ENCODE measurements around the gene TBC1D19.
"Not testable (repeated sequence)": the region's sequence is repeated elsewhere in the genome, so short reads cannot be mapped to it uniquely, and the experiment has no call there.

The TBC1D19 gene

DNA sequence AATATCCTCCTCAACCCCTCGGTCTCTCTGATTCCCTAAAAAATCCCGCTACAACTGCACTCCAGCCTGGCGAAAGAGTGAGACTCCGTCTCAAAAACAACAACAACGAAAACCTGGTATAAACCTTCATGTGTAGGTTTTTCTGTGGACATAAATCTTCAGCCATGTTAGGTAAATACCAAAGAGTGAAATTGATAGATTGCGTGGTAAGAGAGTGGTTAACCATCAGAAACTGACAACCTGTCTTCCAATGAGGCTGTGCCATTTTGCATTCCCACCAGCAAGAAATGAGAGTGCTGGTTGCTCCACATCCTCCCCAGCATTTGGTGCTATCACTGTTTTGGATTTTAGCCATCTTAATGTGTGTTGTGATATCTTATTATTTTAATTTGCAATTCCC, 10.9 kb downstream of the TBC1D19 start:
- in situ Hi-C loops (cut with MboI; ENCODE audit: low sequenced_read_pairs): no loop called here

DNA sequence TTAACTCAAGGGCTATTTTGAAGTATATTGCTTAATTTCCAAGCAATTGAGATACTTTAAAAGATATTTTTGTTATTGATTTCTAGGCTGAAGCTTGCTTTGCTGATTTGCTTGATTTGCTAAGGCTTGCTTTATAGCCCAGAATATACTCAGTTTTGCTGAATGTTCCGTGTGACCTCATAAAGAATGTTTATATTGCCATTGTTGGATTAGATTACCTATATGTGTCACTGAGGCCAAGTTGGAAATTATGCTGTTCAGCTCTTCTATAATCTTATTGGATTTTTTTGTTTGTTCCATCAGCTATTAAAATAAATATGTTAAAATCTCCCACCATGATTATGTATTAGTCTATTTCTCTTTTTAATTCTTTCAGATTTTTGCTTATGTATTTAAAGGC, 13.0 kb downstream of the TBC1D19 start:
- in situ Hi-C loops (cut with MboI; ENCODE audit: low sequenced_read_pairs): no loop called here

DNA sequence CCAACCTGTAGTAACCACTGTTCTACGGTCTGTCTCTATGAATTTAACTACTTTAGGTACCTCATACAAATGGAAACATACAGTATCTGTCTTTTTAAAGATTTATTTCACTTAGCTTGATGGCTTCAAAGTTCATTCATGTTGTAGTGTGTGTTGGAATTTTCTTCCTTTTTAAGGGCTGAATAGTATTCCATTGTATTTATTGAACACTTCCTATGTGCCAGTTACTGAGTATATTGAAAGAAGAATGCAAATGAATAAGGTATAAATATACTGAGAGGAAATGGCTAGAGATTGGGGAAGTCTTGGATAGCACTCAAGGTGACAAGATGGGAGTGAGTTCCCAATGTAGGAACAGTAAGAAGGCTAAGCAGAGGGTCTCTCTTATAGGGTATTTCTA, 17.3 kb downstream of the TBC1D19 start:
- in situ Hi-C loops (cut with MboI; ENCODE audit: low sequenced_read_pairs): no loop called here

DNA sequence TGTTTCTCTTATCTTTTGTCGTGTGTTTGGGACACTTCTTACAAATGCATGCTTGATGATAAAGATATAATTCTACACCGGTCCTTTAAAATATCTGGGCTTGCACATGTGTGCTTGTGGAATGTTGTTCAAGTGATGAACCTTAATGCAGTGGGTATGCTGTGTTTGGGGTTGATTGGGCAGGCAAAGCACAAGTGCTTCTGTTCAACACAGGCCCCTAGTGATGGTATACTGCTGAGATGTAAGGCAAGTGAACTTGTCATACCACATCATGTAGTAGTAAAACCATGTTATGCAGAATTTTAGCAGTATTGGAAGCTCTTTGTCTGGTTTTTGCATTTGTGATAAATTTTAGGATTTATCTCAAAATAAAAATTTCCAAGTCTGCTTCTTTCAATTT, 23.9 kb downstream of the TBC1D19 start:
- in situ Hi-C loops (cut with MboI; ENCODE audit: low sequenced_read_pairs): no loop called here

DNA sequence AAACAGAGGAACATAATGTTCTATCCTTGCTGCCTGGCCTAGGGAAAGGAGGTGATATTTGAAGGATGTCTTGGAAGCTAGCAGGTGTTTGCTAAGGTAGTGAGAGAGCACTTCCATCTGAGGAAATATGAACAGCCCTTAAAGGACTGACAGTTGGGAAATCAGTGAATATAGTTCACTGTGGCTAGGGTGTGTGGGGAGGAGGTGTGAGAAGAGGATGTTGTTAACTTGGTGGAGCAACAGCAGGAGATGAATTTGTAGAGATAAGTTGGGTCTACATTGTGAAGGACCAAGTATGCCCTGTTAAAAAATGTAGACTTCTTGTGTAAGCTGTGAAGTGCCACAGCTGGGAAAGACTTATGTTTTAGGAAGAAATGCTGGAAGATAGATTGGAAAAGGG, 25.5 kb downstream of the TBC1D19 start:
- in situ Hi-C loops (cut with MboI; ENCODE audit: low sequenced_read_pairs): no loop called here

DNA sequence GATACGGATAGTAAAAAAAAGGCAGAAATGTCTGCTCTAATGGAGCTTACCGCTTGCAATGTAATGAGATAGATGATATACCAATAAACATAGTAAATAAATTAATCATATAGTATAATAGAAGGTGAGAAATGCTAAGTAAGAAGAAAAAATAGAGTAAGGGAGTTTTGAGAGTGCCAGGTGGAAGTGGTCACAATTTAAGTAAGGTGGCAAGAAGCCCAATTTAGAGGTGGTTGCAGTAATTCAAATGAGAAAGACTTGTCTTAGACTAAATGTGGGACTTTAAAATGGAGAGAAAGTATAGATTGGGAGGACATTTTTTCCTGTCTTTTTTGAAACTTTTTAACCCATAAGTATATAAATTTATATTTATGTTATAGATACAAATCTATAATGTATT, 26.0 kb downstream of the TBC1D19 start:
- in situ Hi-C loops (cut with MboI; ENCODE audit: low sequenced_read_pairs): no loop called here

DNA sequence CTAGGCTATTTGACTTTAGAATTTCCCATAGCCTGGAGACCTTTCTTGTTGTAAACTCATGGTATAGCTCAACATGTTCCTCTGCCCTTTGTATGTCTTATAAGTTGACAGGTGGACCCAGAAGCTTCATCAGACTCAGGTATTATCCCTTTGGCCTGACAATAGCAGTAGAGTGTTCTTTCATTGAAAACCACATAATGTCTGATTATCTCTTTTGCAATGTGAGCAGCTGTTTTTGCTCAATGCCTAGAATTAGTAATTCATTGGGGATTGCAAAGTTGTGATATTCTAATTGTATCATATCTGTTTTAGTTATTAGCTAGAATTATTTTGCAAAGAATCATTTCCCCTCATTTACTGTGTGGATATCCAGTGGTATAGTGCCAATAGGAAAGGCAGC, 27.5 kb downstream of the TBC1D19 start:
- in situ Hi-C loops (cut with MboI; ENCODE audit: low sequenced_read_pairs): no loop called here

DNA sequence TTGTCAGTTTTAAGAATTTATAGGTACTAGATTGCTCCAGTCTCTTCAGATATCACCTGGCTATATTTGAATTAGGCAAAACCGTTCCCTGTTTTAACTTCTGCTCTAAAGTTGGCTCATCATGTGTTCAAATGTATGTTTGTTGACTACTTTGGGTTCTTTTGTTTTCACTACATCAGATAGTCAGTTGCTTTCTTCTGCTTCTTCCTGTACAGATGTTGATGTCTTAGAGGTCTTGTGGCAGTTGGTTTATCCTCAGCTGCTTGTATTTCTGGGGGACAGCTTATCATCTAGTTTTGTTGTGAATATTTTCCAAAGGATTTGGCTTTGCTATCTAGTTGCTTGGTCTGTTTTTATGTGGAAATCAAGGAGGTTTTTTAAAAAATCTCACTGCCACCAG, 28.0 kb downstream of the TBC1D19 start:
- in situ Hi-C loops (cut with MboI; ENCODE audit: low sequenced_read_pairs): no loop called here

DNA sequence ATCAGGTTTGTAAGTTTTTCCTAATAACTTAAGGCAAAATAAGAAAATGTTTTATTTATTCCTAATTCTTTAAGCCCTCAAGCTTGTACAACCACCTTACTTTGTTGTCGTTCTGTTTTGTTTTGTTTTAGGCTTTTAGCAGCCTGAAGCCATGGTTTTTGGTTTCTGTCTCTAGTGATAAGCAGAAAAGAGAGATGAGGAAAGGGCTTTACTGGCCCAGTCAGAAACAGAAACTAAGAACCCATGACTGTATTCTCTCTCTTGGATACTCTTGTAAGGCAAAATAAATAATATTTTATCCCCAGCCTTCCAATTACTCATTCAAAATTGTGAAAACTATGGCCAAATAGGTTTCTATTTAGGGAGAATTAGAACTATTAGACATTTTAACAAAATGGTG, 29.4 kb downstream of the TBC1D19 start:
- in situ Hi-C loops (cut with MboI; ENCODE audit: low sequenced_read_pairs): no loop called here

DNA sequence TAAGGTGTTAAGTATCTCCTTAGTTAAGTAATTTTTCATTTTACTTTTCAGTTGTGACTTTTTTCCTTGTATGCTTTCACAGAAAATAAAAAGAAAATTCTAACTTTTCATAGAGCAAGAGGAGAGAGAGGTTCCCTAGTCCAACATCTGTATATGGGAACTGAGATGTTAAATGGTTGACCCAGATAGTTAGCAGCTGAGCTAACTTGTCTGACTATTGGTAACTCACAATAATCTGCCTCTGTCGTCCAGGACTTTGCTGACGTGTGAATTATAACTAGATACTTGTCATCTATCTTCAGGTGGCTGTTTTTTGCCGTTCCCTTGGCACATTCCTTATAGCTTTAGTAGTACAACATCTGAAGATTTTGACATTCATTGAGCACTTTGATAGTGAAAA, 29.9 kb downstream of the TBC1D19 start:
- in situ Hi-C loops (cut with MboI; ENCODE audit: low sequenced_read_pairs): no loop called here

DNA sequence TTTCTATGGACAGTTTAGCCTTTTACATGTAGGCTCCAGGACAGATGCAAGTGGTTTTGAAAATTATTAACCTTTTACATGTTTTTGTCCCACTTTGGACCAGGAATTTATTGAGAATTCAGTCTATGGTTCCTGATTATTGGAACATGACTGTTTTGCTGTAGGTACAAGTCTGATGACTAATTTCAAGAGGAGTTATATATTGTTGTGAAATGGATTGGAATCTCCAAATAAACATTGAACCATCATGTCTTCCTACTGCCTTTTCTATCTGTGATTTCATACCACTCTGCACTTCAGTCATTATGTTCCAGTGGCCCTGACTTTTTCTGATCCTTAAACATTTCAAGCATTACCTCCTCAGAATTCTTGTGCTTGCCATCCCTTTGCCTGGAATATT, 35.9 kb downstream of the TBC1D19 start:
- in situ Hi-C loops (cut with MboI; ENCODE audit: low sequenced_read_pairs): no loop called here

DNA sequence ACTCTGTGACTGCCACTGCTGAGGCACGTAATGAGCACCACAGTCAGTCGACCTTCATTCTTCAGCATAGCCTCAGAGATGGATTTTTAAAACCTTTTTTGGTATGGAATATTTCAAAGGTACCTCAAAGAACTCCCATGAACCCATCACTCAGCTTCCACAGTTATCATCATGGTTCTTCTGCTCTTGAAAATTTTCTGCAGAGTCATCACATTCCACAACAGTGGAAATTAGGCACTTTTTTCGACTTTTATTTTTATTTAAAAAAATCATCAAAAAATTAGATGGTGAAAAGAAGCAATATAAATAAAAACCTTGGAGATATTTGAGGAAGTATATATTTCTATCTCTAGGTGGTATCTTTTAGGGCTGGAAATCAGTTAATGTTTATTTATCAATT, 37.5 kb downstream of the TBC1D19 start:
- in situ Hi-C loops (cut with MboI; ENCODE audit: low sequenced_read_pairs): no loop called here

DNA sequence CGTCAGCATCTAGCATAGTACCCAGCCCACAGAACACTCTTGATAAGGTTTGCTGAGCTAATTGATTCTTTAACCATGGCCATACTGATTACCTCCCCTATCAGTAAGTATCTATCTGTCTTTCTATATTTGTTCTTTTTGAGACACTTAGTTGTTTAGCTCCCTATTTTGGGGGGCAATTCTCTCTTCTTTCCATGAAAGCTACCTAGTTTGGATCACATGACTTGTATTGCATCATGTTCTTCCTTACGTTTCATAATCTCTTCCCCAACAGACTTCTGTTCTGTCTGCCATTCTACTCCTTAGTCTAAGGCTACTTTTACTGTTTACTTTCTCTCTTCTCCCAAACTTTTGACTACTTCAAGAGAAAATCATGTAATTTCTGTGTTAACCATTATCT, 39.0 kb downstream of the TBC1D19 start:
- in situ Hi-C loops (cut with MboI; ENCODE audit: low sequenced_read_pairs): no loop called here

DNA sequence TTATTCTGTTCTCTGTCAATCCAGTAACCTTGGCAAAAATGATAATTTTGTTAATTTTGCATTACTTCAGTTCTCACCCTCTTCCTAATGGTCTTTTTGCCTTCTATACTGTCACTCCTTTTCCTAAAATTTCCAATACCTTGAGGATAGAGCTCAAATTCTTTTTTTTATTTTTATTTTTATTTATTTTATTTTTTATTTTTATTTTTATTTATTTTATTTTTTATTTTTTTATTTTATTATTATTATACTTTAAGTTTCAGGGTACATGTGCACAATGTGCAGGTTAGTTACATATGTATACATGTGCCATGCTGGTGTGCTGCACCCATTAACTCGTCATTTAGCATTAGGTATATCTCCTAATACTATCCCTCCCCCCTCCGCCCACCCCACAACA, 42.8 kb downstream of the TBC1D19 start:
- in situ Hi-C loops (cut with MboI; ENCODE audit: low sequenced_read_pairs): not testable (repeated sequence)

DNA sequence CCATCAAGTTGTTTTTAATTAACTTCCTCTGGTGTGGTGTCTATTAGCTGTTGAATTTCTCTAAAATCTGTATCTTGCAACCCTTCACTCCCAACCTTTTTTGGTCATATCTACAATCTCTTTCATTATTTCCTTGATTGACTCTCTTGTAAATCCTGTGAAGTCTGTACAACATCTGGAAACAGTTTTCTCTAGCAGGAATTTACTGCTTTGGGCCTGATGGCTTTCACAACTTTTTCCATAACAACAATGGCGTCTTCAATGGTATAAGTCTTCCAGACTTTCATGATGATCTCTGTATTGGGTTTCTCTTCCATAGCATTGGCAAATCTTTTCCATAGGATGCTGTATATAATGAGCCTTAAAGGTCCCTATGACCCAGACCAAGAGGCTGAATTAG, 49.0 kb downstream of the TBC1D19 start:
- in situ Hi-C loops (cut with MboI; ENCODE audit: low sequenced_read_pairs): no loop called here

DNA sequence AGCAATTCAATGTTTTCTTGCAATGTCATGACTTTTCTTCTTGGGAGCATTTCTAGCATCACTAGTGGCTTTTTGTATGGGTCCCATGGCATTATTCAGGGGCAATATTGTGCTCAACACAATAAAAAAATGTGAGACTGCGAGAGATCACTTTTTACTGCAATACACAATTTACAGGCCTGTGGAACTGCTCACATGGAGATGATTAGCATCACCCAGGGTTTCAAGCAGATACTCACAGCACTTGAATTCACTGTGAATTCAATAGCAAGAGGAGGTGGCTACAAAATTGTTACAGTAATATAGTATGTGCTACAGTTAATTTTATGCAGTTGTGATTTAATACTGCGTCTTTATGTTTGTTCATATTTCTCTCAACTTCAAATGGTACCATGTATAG, 50.4 kb downstream of the TBC1D19 start:
- in situ Hi-C loops (cut with MboI; ENCODE audit: low sequenced_read_pairs): no loop called here

DNA sequence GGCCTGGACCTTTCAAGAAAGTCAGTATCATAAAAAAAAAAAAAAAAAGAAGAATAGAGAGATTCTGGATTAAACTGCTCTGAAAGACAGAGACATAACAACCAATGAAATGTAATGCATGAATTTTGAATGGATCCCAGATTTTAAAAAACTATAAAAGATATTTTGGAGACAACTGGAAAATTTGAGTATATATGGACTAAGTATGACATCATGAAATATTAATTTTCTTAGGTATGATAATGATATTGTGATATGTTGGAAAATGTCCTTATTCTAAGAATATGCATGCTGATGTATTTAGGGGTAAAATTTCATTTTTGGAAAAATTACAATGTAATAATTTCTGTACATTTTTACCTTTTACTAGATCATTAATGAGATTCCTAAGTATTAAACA, 52.6 kb downstream of the TBC1D19 start:
- in situ Hi-C loops (cut with MboI; ENCODE audit: low sequenced_read_pairs): no loop called here

DNA sequence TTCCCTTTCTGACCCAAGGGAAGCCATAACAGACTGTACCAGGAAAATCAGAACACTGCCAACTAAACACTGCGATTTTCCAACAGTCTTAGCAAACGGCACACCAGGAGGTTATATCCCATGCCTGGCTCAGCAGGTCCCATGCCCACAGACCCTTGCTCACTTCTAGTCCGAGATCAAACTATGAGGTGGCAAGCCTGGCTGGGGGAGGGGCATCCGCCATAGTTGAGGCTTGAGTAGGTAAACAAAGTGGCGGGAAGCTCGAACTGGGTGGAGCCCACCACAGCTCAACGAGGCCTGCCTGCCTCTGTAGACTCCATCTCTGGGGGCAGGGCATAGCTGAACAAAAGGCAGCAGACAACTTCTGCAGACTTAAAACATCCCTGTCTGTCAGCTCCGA, 56.8 kb downstream of the TBC1D19 start:
- in situ Hi-C loops (cut with MboI; ENCODE audit: low sequenced_read_pairs): not testable (repeated sequence)

DNA sequence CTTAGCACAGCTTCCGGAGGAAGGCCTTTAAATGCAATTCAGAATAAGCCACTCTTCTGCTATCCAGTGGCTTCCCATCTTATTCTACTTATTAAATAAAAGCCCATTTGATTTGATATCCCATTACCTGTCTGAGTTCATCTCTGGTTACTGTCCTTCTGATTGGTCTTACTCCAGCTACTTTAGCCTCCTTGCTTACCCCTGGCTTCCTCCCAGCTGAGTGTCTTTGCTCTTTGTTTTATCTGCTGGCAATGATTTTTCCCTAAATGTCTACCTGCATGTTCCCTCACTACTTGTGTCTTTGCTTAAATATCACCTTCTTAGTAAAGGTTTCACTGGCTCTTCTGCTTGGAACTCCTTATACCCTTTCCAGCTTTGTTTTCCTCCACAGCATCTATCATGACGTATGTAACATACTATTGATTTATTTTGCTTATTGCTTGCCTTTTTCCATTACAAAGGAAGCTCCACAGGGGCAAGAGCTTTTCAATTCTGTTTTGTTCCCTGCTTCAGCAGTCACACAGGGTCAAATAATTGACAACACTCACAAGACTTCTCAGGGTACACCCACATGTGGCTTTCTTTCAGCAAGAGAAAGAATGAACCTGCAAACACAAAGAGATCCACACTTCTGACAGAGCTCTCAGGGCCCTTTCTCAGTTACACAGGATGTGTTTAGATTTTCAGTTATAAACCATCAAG, 63.8 kb downstream of the TBC1D19 start:
- in situ Hi-C loops (cut with MboI; ENCODE audit: low sequenced_read_pairs): no loop called here

DNA sequence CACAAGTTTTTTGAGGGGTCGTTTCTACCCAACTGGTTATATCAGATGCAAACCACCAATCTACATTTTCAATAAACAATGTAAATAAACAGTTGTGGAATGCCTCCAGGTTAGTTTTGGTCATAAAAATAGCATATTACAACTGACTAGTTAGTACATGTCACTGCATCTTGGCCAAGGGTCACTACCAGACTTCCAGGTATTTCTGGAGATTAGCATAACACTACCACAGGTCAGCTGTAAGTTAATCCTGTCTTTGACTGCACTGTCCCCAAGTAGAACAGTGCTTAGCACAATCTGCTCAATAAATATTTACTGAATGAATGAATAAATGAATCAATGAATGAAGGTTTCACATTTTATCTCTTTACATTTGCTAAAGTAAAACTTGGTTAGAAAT, 64.4 kb downstream of the TBC1D19 start:
- in situ Hi-C loops (cut with MboI; ENCODE audit: low sequenced_read_pairs): no loop called here

DNA sequence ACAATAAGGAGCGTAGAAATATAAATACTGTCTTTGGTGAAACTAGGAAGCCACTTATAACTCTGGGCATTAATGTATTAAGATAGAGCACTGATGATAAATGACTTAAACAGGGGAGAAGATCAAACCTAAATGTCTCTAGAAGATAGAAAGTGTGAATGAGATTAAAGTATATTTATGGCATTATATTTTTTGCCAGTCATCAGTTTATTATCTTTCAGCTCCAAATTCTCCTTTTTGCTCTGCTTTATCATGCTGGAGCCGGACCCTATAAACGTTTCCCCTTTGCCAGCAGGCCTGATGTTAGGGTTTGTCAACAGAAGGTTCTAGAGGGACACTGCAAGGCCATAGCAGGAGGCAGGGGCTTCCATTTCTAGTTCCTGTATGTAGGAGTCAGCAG, 76.4 kb downstream of the TBC1D19 start:
- in situ Hi-C loops (cut with MboI; ENCODE audit: low sequenced_read_pairs): no loop called here

DNA sequence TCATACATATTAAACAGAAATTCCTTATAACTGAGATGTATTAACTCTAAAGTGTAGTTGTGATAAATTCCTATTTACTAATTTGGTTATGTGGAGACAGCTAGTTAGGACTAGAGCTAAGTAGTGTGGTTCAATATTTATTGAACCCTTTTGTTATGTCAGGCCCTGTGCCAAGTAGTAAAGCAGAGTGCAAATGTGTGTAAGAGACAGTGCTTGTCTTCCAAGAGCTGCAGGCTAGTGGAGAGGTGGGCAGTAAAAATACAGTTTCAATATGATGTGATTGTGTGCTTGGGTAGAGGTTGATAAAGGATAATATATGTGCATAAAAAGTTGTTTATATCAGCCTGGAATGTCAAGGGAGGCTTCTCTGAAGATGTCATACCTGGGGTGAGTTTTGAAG, 80.0 kb downstream of the TBC1D19 start:
- in situ Hi-C loops (cut with MboI; ENCODE audit: low sequenced_read_pairs): no loop called here

DNA sequence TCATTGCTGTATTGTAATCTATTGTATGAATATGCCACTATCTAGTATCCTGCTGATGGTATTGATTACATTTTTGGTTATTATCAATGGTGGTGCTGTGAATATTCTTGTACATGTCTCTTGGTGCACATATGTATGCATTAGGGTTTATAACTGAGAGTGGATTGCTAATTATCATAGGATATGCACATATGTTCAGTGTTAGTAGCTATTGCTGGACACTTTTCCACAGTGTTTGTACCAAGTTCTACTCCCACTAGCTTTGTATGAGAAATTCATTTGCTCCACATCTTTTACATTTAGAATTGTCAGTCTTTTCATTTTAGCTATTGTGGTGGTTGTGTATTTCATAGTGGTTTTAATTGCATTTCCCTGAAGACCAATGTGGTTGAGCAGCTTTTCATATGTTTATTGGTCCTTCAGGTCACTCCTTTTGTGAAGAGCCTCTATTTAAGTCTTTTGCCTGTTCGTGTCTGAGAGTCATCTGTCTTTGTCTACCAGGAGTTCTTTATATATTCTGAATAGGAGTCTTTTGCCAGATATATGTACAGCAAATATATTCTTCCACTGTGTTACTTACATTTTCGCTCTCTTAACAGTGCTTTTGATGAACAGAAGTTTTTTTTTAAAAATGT, 87.1 kb downstream of the TBC1D19 start:
- in situ Hi-C loops (cut with MboI; ENCODE audit: low sequenced_read_pairs): no loop called here

Data from HL-60/S4 treated with retinoic acid at 250 ng/mL for 4 days and 3 days (cell line).